Panc1 (cell line): ENCODE results near the gene GIGYF1. TPM values are rescaled to one million over a fixed set of nuclear protein-coding genes. Genes with fewer than 3 reads are reported as not detected.

Experiments used
- ATAC-seq: fragments of 200-7000 bp; cut with Tn5 transposase; 2 replicates; pipeline ENCODE4 v1.9.1; 2020; ENCODE audit warnings: mild to moderate bottlenecking, moderate library complexity
- BruUV-seq: library from RNA; stranded (reverse); fragments of 400-500 nt; replicated peaks from 2 replicates; lab custom pipeline; 2021; lab: Mats Ljungman, UMichigan
- CTCF ChIA-PET: fragments of 300-600 bp; sonication (Branson Sonifier 250); formaldehyde crosslinking; loops from one replicate; lab custom pipeline; 2022; ENCODE audit warnings: antibody characterized with exemption; lab: Charles Lee
- POLR2A ChIA-PET: fragments of 300-600 bp; sonication (Branson Sonifier 250); formaldehyde crosslinking; loops from one replicate; lab custom pipeline; 2022; ENCODE audit warnings: antibody characterized with exemption; lab: Charles Lee
- DNase-seq: peaks from one replicate; pipeline ENCODE4 v3.0.0-alpha.2; 2010; ENCODE audit warnings: low read depth, low spot score
- H3K27ac ChIP-seq: 2 replicates; pipeline ENCODE4 v1.5.1; 2011; ENCODE audit warnings: mild to moderate bottlenecking, low read length, inconsistent platforms
- H3K27me3 ChIP-seq: fragments of 200-500 bp; sonication (Bioruptor generic); 2 replicates; pipeline ENCODE4 v1.6.0; 2014; ENCODE audit warnings: low read length, inconsistent platforms; ENCODE audit not compliant: control insufficient read depth, insufficient read depth
- H3K36me3 ChIP-seq: fragments of 200-500 bp; sonication (Bioruptor generic); 2 replicates; pipeline ENCODE4 v1.5.1; 2014; ENCODE audit warnings: inconsistent platforms, mild to moderate bottlenecking, low read length, moderate library complexity; ENCODE audit not compliant: control insufficient read depth, insufficient read depth
- H3K4me1 ChIP-seq: 2 replicates; pipeline ENCODE4 v1.5.1; 2011; ENCODE audit warnings: inconsistent platforms, mild to moderate bottlenecking, low read length, moderate library complexity; ENCODE audit not compliant: control insufficient read depth, insufficient read depth
- H3K4me3 ChIP-seq, 2 experiments: 2 replicates each; pipeline ENCODE4 v1.5.1; 2011 to 2012; ENCODE audit warnings: low read depth in 2 of 2, low read length in 2 of 2, mild to moderate bottlenecking in 2 of 2, inconsistent platforms in 1 of 2, moderate library complexity in 1 of 2
- H3K9me3 ChIP-seq: fragments of 200-500 bp; sonication (Bioruptor generic); 2 replicates; pipeline ENCODE4 v1.5.1; 2014; ENCODE audit warnings: low read depth, mild to moderate bottlenecking, inconsistent platforms, low read length, moderate library complexity; ENCODE audit not compliant: control insufficient read depth, insufficient read depth
- POLR2AphosphoS5 ChIP-seq: IDR thresholded peaks from 2 replicates; pipeline ENCODE4 v1.6.1; 2012; ENCODE audit warnings: mild to moderate bottlenecking, low read depth, low read length, moderate library complexity
- SIN3A ChIP-seq: IDR thresholded peaks from 2 replicates; pipeline ENCODE4 v1.6.1; 2012; ENCODE audit warnings: low read depth, mild to moderate bottlenecking, low read length, moderate library complexity, borderline replicate concordance; ENCODE audit not compliant: insufficient read depth
- TCF7L2 ChIP-seq: IDR thresholded peaks from 2 replicates; pipeline ENCODE4 v1.6.1; 2011; ENCODE audit warnings: mild to moderate bottlenecking, low read depth, low read length, inconsistent platforms
- in situ Hi-C: cut with HindIII; loops from 2 replicates; pipeline ENCODE4 v1.10.0; 2016; ENCODE audit warnings: low sequenced_read_pairs, low pct_unique_long_range_greater_than_20kb
- intact Hi-C: fragments of 100-400 bp; cut with micrococcal nuclease; formaldehyde crosslinking; loops from one replicate; pipeline ENCODE4 v1.10.0; 2022; ENCODE audit not compliant: unreplicated experiment
- total RNA-seq: library from RNA; stranded (reverse); gene quantifications from one replicate; pipeline ENCODE4 v1.2.1, GENCODE V29; 2021; ENCODE audit not compliant: unreplicated experiment
- TF ChIP-seq, protein P1 (sequence below), 2 experiments: IDR thresholded peaks; 2 replicates each; pipeline ENCODE4 v1.6.1; 2011 to 2012; ENCODE audit warnings: low read depth in 2 of 2, control low read depth in 1 of 2, low read length in 1 of 2, mild to moderate bottlenecking in 1 of 2, moderate library complexity in 1 of 2; ENCODE audit not compliant: insufficient read depth in 1 of 2
- TF ChIP-seq, protein P2 (sequence below): fragments of 450-650 bp; IDR thresholded peaks from 2 replicates; pipeline ENCODE4 v1.5.1; 2017; ENCODE audit warnings: mild to moderate bottlenecking

The GIGYF1 gene
- total RNA-seq, 1 experiment from 2014 or later: 52.6 TPM

DNA sequence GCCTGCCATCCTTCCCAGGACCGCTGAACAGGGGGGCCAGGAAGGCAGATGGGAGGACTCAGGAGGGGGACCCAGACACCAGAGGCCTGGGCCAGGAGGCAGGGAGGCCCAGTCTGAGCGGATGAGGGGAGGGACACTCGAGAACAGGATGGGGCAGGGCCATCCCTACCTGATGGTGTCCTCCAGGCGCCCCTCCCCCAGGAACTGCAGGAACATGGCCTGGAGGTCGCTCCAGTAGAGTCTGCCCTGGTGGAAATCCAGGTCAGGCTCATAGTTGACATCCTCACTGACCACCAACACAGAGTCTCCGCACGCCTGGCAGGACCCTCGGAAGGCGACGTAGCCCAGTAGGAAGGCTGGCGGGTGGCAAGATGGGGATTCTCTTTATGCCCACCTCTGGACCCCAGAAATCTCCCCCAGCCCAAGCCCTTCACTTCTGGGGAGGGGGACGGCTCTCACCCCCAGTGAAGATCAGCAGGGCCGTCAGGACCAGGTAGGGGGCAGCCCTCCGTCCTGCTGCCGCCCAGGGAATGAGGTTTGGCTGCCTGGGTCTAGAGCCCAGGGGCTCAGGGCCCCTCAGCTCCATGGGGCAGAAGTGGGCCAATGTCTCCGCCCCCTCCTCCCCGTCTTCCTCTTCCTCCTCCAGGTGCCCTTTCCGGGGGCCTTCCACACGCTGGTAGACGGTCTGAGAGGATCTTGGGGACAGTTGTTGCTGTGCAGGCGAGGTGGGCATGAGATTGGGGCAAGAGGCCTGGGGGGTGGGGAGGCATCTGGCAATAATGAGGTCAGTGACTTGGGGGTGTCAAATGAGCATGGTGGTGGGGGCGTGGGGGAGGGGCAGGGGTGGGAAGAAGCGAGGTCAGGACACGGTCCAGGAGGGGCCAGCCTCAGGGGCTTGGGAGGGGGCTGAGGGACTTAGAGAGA, 53.3 kb downstream of the GIGYF1 start:
- no peaks in the 10 kb centered on the region for H3K36me3 ChIP-seq
- intact Hi-C loops: no loop called here
- in situ Hi-C loops: no loop called here
- no peaks in the 10 kb centered on the region for H3K9me3 ChIP-seq
- no peaks in the 10 kb centered on the region for H3K4me1 ChIP-seq
- no TSS peak for BruUV-seq
- ATAC-seq (no peak), DNase-seq (no peak)
- no peak overlapping the region for H3K4me3 ChIP-seq
- H3K27ac ChIP-seq: no peak overlapping the region
- POLR2A ChIA-PET: no interaction called here
- H3K27me3 ChIP-seq: no peaks in the 10 kb centered on the region
- CTCF ChIA-PET: interaction anchor here (0.7 kb wide), 1 partner anchor 171 kb away, joined by 3 read pairs; no protein-coding TSS in a partner anchor
- TF ChIP-seq, protein P1, sequence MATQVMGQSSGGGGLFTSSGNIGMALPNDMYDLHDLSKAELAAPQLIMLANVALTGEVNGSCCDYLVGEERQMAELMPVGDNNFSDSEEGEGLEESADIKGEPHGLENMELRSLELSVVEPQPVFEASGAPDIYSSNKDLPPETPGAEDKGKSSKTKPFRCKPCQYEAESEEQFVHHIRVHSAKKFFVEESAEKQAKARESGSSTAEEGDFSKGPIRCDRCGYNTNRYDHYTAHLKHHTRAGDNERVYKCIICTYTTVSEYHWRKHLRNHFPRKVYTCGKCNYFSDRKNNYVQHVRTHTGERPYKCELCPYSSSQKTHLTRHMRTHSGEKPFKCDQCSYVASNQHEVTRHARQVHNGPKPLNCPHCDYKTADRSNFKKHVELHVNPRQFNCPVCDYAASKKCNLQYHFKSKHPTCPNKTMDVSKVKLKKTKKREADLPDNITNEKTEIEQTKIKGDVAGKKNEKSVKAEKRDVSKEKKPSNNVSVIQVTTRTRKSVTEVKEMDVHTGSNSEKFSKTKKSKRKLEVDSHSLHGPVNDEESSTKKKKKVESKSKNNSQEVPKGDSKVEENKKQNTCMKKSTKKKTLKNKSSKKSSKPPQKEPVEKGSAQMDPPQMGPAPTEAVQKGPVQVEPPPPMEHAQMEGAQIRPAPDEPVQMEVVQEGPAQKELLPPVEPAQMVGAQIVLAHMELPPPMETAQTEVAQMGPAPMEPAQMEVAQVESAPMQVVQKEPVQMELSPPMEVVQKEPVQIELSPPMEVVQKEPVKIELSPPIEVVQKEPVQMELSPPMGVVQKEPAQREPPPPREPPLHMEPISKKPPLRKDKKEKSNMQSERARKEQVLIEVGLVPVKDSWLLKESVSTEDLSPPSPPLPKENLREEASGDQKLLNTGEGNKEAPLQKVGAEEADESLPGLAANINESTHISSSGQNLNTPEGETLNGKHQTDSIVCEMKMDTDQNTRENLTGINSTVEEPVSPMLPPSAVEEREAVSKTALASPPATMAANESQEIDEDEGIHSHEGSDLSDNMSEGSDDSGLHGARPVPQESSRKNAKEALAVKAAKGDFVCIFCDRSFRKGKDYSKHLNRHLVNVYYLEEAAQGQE (IDR thresholded peaks at IDR 0.05; ENCODE audit: insufficient read depth in 1 of 2, low read depth in 2 of 2, low read length in 1 of 2): no peak
- no peak for TF ChIP-seq TCF7L2
- TF ChIP-seq, protein P2, sequence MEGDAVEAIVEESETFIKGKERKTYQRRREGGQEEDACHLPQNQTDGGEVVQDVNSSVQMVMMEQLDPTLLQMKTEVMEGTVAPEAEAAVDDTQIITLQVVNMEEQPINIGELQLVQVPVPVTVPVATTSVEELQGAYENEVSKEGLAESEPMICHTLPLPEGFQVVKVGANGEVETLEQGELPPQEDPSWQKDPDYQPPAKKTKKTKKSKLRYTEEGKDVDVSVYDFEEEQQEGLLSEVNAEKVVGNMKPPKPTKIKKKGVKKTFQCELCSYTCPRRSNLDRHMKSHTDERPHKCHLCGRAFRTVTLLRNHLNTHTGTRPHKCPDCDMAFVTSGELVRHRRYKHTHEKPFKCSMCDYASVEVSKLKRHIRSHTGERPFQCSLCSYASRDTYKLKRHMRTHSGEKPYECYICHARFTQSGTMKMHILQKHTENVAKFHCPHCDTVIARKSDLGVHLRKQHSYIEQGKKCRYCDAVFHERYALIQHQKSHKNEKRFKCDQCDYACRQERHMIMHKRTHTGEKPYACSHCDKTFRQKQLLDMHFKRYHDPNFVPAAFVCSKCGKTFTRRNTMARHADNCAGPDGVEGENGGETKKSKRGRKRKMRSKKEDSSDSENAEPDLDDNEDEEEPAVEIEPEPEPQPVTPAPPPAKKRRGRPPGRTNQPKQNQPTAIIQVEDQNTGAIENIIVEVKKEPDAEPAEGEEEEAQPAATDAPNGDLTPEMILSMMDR: no peak
- TF ChIP-seq POLR2AphosphoS5: no peak
- TF ChIP-seq SIN3A: no peak

DNA sequence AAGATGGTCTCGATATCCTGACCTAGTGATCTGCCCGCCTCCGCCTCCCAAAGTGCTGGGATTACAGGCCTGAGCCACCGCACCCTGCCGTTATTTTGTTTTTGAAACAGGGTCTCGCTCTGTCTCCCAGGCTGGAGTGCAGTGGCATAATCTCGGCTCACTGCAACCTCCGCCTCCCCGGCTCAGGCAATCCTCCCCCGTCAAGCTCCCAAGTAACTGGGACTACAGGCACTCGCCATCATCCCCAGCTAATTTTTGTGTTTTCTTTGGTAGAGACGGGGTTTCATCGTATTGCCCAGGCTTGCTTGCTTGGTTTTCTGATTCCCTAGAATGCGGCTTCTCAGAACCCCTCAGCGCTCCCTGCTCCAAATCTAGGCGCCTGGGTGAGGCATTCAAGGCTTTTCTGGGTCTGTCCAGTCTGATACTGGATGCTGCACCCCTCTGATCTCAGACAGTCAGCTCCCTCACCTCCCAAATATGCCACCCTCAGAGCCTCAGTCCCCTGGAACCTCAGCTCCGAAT, 54.0 kb downstream of the GIGYF1 start:
- CTCF ChIA-PET: interaction anchor here (0.7 kb wide), 2 partner anchors 27 to 171 kb away, joined by 3 to 5 read pairs; no protein-coding TSS in a partner anchor
- no peaks in the 10 kb centered on the region for H3K36me3 ChIP-seq
- in situ Hi-C loops (no loop called here), intact Hi-C loops (loop anchor here (10.0 kb wide), 1 partner anchor 45 kb away; no protein-coding TSS in a partner anchor)
- no peaks in the 10 kb centered on the region for H3K27me3 ChIP-seq
- H3K4me1 ChIP-seq: no peaks in the 10 kb centered on the region
- H3K27ac ChIP-seq: no peak overlapping the region
- H3K4me3 ChIP-seq: no peak overlapping the region
- no TSS peak for BruUV-seq
- H3K9me3 ChIP-seq: no peaks in the 10 kb centered on the region
- no peak for DNase-seq
- POLR2A ChIA-PET: interaction anchor here (0.5 to 0.6 kb wide), 2 partner anchors 53 to 64 kb away, joined by 3 to 4 read pairs; no protein-coding TSS in a partner anchor
- TF ChIP-seq, protein P1 (IDR thresholded peaks at IDR 0.05; ENCODE audit: insufficient read depth in 1 of 2, low read depth in 2 of 2, low read length in 1 of 2): no peak
- no peak for TF ChIP-seq SIN3A
- TF ChIP-seq TCF7L2: no peak
- TF ChIP-seq, protein P2: no peak
- TF ChIP-seq POLR2AphosphoS5: no peak
- no peak for ATAC-seq
